Measurements from ENCODE around the gene UBAC2. TPM values are rescaled to one million over a fixed set of nuclear protein-coding genes. Genes with fewer than 3 reads are reported as not detected.

The UBAC2 gene
- total RNA-seq, 4 donors from 2014 or later: 56.8 to 88.5 (median 77.7) TPM

DNA sequence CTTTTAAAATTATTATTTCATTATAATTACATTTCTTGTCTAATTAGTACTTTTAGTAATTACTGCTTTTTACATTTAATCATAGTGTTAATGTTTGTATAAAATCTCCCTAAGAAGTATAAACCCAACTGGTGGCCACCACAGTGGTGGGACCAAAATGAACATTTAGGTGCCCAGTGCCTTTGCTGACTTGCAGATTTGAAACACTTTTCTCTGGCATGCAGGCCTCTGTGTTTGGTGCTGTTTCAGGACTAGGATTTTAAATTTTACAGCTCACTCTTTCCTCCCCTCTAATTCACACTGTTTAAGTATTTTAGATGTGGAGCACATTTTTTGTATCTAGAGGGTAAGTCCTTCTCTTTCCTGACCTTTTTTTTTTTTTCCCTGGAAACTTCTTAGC, 17.5 kb downstream of the UBAC2 start:
- Histone ChIP-seq H3K4me3 (replicated peaks in 1 of 3) (no peak overlapping the region), H3K36me3 (no peaks in the 10 kb centered on the region), H3K9me3 (no peaks in the 10 kb centered on the region), H3K27ac (peak overlapping the region; percentile 2 to 56 (median 54)), H3K27me3 (no peaks in the 10 kb centered on the region), H3K4me1 (peaks cover 31 to 49% of the 10 kb centered on the region in 2 donors)
- TF ChIP-seq, protein P1, sequence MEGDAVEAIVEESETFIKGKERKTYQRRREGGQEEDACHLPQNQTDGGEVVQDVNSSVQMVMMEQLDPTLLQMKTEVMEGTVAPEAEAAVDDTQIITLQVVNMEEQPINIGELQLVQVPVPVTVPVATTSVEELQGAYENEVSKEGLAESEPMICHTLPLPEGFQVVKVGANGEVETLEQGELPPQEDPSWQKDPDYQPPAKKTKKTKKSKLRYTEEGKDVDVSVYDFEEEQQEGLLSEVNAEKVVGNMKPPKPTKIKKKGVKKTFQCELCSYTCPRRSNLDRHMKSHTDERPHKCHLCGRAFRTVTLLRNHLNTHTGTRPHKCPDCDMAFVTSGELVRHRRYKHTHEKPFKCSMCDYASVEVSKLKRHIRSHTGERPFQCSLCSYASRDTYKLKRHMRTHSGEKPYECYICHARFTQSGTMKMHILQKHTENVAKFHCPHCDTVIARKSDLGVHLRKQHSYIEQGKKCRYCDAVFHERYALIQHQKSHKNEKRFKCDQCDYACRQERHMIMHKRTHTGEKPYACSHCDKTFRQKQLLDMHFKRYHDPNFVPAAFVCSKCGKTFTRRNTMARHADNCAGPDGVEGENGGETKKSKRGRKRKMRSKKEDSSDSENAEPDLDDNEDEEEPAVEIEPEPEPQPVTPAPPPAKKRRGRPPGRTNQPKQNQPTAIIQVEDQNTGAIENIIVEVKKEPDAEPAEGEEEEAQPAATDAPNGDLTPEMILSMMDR (IDR thresholded peaks at IDR 0.05): no peak
- no peak for TF ChIP-seq POLR2A (IDR thresholded peaks at IDR 0.05)
- intact Hi-C loops (cut with DNase I): no loop called here
- no peak for DNase-seq

- Histone ChIP-seq H3K27me3 (no peaks in the 10 kb centered on the region), H3K36me3 (no peaks in the 10 kb centered on the region), H3K9me3 (no peaks in the 10 kb centered on the region), H3K4me1 (peaks cover 31 to 49% of the 10 kb centered on the region in 2 donors), H3K27ac (peak overlapping the region; percentile 2 to 56 (median 54)), H3K4me3 (replicated peaks in 1 of 3) (no peak overlapping the region)
- peak; percentile 87 to 92 for DNase-seq
- TF ChIP-seq, protein P1 (IDR thresholded peaks at IDR 0.05): no peak
- no peak for TF ChIP-seq POLR2A (IDR thresholded peaks at IDR 0.05)
- intact Hi-C loops (cut with DNase I): no loop called here
- WGBS, 2 donors: 7 to 12% methylated on average over 6 of the region's 6 CpGs
Observed at GRCh38 chr13:99218545-99218944, 17.9 kb downstream of the UBAC2 start.

GRCh38 chr13:99218969-99219368, 18.3 kb downstream of the UBAC2 start:
- peak overlapping the region in 1 of 3 donors; percentile 29 for H3K27ac ChIP-seq
- intact Hi-C loops (cut with DNase I): no loop called here
- peaks cover 31 to 48% of the 10 kb centered on the region in 2 donors for H3K4me1 ChIP-seq
- TF ChIP-seq, protein P1 (IDR thresholded peaks at IDR 0.05): no peak
- TF ChIP-seq POLR2A (IDR thresholded peaks at IDR 0.05): no peak
- no peaks in the 10 kb centered on the region for H3K9me3 ChIP-seq
- H3K27me3 ChIP-seq: no peaks in the 10 kb centered on the region
- H3K4me3 ChIP-seq (replicated peaks in 1 of 3): no peak overlapping the region
- 95 to 100% methylated on average over 2 of the region's 2 CpGs for whole genome bisulfite sequencing, 2 donors
- DNase-seq: no peak
- H3K36me3 ChIP-seq: no peaks in the 10 kb centered on the region

GRCh38 chr13:99220199-99220935, 19.7 kb downstream of the UBAC2 start:
- intact Hi-C loops (cut with DNase I): no loop called here

More at GRCh38 chr13:99220199-99220935, 19.7 kb downstream of the UBAC2 start:
- no peak overlapping the region for H3K4me3 ChIP-seq (replicated peaks in 1 of 3)
- no peak for TF ChIP-seq POLR2A (IDR thresholded peaks at IDR 0.05)
- TF ChIP-seq, protein P1 (IDR thresholded peaks at IDR 0.05): no peak
- DNase-seq: no peak
- H3K9me3 ChIP-seq: no peaks in the 10 kb centered on the region
- H3K27me3 ChIP-seq: no peaks in the 10 kb centered on the region
- no peaks in the 10 kb centered on the region for H3K36me3 ChIP-seq
- H3K4me1 ChIP-seq: peaks cover 31 to 39% of the 10 kb centered on the region in 2 donors
- no peak overlapping the region for H3K27ac ChIP-seq
- WGBS, 2 donors: 78 to 87% methylated on average over 6 of the region's 6 CpGs
